LNCAP (cell line): Measurements from ENCODE around the gene TWNK.

ENCODE experiments used
- TF ChIP-seq, protein P1 (sequence below): fragments of 450-650 bp; IDR thresholded peaks from 2 replicates; pipeline ENCODE4 v1.5.1; 2017; ENCODE audit warnings: mild to moderate bottlenecking

Gene TWNK

DNA sequence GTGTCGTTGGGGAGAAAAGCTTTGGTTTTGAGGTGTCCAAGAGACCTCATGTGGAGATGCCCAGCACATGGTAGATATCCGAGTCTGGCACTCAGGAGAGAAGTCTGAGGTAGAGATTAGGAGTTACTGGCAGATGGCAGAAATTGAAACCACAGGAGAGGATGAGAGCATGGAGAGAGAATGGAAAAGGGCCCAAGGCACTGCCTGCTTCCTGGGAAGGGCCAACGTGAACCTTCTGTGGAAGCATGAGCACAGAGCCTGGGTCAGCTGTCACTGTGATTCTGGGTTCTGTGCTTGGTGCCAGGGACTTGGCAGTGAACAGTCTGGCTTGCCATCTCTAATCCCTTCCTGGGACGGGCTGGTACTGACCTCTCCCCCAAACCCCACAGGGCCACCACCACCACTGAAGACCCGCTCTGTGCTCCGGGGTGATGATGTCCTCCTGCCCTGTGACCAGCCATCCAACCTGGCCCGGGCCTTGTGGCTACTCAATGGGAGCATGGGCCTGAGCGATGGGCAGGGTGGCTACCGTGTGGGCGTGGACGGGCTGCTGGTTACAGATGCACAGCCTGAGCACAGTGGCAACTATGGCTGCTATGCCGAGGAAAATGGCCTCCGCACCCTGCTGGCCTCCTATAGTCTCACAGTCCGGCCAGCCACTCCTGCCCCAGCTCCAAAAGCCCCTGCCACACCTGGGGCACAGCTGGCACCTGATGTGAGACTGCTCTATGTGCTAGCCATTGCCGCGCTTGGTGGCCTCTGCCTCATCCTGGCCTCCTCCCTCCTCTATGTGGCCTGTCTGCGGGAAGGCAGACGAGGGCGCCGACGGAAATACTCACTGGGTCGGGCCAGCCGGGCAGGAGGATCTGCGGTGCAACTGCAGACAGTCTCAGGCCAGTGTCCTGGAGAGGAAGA lies 4.2 kb upstream of the TWNK start:
- TF ChIP-seq, protein P1, sequence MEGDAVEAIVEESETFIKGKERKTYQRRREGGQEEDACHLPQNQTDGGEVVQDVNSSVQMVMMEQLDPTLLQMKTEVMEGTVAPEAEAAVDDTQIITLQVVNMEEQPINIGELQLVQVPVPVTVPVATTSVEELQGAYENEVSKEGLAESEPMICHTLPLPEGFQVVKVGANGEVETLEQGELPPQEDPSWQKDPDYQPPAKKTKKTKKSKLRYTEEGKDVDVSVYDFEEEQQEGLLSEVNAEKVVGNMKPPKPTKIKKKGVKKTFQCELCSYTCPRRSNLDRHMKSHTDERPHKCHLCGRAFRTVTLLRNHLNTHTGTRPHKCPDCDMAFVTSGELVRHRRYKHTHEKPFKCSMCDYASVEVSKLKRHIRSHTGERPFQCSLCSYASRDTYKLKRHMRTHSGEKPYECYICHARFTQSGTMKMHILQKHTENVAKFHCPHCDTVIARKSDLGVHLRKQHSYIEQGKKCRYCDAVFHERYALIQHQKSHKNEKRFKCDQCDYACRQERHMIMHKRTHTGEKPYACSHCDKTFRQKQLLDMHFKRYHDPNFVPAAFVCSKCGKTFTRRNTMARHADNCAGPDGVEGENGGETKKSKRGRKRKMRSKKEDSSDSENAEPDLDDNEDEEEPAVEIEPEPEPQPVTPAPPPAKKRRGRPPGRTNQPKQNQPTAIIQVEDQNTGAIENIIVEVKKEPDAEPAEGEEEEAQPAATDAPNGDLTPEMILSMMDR, result no peak

DNA sequence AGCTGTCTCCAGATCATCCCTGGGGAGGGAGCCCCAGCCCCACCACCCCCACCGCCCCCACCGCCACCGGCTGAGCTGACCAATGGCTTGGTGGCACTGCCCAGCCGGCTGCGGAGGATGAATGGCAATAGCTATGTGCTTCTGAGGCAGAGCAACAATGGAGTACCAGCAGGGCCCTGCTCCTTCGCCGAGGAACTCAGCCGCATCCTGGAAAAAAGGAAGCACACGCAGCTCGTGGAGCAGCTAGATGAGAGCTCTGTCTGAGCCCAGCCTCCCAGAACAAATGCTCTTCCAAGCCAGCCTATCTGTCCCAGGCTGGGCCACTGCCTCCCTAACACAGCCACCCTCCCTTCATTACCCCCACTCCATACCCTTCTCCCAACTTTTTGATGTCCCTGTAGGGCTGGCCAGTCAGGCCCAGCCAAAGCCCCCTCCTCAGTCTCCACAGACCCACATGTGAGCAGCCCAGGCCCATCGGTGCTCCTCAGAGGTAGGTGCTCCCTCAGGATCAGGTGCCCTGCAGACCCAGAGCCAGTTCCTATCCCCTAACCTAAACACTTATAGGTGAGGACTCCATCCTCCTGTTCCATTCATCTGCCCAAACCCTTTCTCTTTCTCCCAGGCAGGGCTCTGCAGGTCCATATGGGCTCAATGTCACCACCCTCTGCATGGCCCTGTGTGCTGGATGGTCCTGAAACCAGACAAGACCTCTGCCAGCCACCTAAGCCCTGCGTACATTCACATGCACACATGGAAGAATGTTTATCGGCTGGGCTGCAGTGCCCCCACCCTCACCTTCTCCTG lies 3.3 kb upstream of the TWNK start:
- TF ChIP-seq, protein P1, result no peak

GRCh38 chr10:100984672-100985177 lies 2.6 kb upstream of the TWNK start:
- TF ChIP-seq, protein P1, result no peak

GRCh38 chr10:100985336-100985735 lies 2.0 kb upstream of the TWNK start:
- TF ChIP-seq, protein P1, result no peak

DNA sequence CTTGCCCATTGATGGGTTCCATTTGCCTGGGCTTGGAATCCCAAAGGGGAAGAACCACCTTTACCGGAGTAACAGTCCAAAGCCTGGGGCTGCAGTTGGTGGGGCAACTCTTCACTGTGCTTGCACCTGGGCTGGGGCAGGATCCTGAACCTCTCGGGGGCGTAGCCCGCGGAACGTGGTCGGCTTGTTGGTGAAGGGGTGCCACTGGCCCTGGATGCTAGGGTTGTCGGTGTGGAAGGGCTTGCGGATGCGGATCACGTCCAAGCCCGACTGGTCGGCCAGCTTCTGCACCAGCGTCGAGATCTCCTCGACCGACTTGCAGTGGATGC lies 756 bp upstream of the TWNK start:
- TF ChIP-seq, protein P1, result no peak

DNA sequence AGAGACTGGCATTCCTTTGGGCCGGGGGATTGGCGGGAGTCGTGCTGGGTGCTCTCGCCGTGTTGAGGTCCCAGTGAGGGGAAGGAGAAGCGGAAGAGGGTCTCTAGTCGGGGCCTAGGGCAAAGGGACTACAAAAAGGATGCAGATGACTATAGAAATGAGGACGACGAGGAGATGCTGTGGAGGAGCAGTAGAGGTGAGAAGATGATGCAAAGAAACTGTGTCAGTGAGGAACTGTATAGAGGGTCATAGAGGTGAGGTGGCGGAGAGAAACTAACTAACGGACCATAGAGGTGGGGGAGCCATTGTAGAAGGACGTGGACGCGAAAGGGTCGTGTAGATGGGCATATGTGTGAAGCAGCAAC lies 324 bp downstream of the TWNK start:
- TF ChIP-seq, protein P1, result no peak

GRCh38 chr10:100988166-100988565 lies 823 bp downstream of the TWNK start:
- TF ChIP-seq, protein P1, result no peak
